ENCODE measurements around the gene TOMM20. TPM values are rescaled to one million over a fixed set of nuclear protein-coding genes. Genes with fewer than 3 reads are reported as not detected.

Gene TOMM20
- polyA plus RNA-seq, 1 donor from 2014 or later, result 76.4 TPM

Other genes starting within 250 kb of the TOMM20 start
- gene RBM34, start 32.4 kb upstream of the TOMM20 start, polyA plus RNA-seq, result 86.7 TPM
- 66.2 TPM for gene ARID4B, start 199.3 kb upstream of the TOMM20 start, polyA plus RNA-seq
- 63.7 TPM for gene GGPS1, start 199.7 kb upstream of the TOMM20 start, polyA plus RNA-seq
- gene TBCE, start 238.6 kb upstream of the TOMM20 start, polyA plus RNA-seq, result 14.7 TPM

Measured in IgD-negative memory B cell (primary cell).